GM12864 (cell line): Measurements from ENCODE around the gene PDE4D.

Experiments
- DNase-seq: peaks from one replicate; pipeline ENCODE4 v3.0.0-alpha.2; 2011; ENCODE audit warnings: low read depth
- H3K4me3 ChIP-seq: 2 replicates; pipeline ENCODE4 v1.5.1; 2011; ENCODE audit warnings: mild to moderate bottlenecking, low read depth, low read length, control low read depth
- CTCF ChIP-seq: IDR thresholded peaks from 2 replicates; pipeline ENCODE4 v1.5.1; 2011; ENCODE audit warnings: low read depth, mild to moderate bottlenecking, moderate library complexity, low read length, control low read depth, inconsistent platforms; ENCODE audit errors: missing control alignments

PDE4D gene

GRCh38 chr5:58940446-58940845 lies 953.1 kb downstream of the PDE4D start:
- no peak for DNase-seq
- H3K4me3 ChIP-seq = no peak overlapping the region
- no peak for TF ChIP-seq CTCF

- no peak for TF ChIP-seq CTCF
- no peak for DNase-seq
- H3K4me3 ChIP-seq = no peak overlapping the region
Observed at GRCh38 chr5:58939664-58940063, 953.9 kb downstream of the PDE4D start.

GRCh38 chr5:58938563-58939424 lies 954.7 kb downstream of the PDE4D start:
- TF ChIP-seq CTCF = no peak
- no peak overlapping the region for H3K4me3 ChIP-seq
- no peak for DNase-seq

GRCh38 chr5:58937031-58937681 lies 956.4 kb downstream of the PDE4D start:
- H3K4me3 ChIP-seq = no peak overlapping the region
- no peak for TF ChIP-seq CTCF
- no peak for DNase-seq

GRCh38 chr5:58934629-58935097 lies 958.9 kb downstream of the PDE4D start:
- no peak for DNase-seq
- TF ChIP-seq CTCF = no peak
- no peak overlapping the region for H3K4me3 ChIP-seq

- no peak for TF ChIP-seq CTCF
Observed at GRCh38 chr5:58933891-58934628, 959.5 kb downstream of the PDE4D start.

More at GRCh38 chr5:58933891-58934628, 959.5 kb downstream of the PDE4D start:
- no peak for DNase-seq
- H3K4me3 ChIP-seq = no peak overlapping the region
